G401 (cell line): ENCODE measurements around the gene PLEKHG4B. TPM values are rescaled to one million over a fixed set of nuclear protein-coding genes. Genes with fewer than 3 reads are reported as not detected.
"Not testable (repeated sequence)": the region's sequence is repeated elsewhere in the genome, so short reads cannot be mapped to it uniquely, and the experiment has no call there.

Experiments
- DNase-seq: peaks from one replicate; pipeline ENCODE4 v3.0.0-alpha.2; 2015; ENCODE audit warnings: low spot score
- in situ Hi-C: cut with HindIII; loops from 2 replicates; pipeline ENCODE4 v1.10.0; 2016; ENCODE audit warnings: low sequenced_read_pairs, mixed read lengths
- total RNA-seq: library from RNA; depleted of rRNA; stranded (reverse); fragments of >200 nt; shearing (Covaris generic); gene quantifications from 2 replicates; pipeline ENCODE4 v1.2.3, GENCODE V29; 2014

Gene PLEKHG4B
- total RNA-seq, 1 experiment from 2014 or later, result 4.5 TPM

GRCh38 chr5:192691-192969, 100.7 kb downstream of the PLEKHG4B start:
- DNase-seq, result no peak
- in situ Hi-C loops, result no loop called here

- DNase-seq, result no peak
- in situ Hi-C loops, result no loop called here
Observed at GRCh38 chr5:192970-193831, 101.2 kb downstream of the PLEKHG4B start.

- in situ Hi-C loops, result no loop called here
- DNase-seq, result no peak
Observed at GRCh38 chr5:194102-194501, 102.1 kb downstream of the PLEKHG4B start.

GRCh38 chr5:194603-195209, 102.7 kb downstream of the PLEKHG4B start:
- in situ Hi-C loops, result no loop called here
- no peak for DNase-seq

- in situ Hi-C loops, result no loop called here
- DNase-seq, result no peak
Observed at GRCh38 chr5:195401-196160, 103.6 kb downstream of the PLEKHG4B start.

GRCh38 chr5:196350-196749, 104.4 kb downstream of the PLEKHG4B start:
- in situ Hi-C loops, result no loop called here
- no peak for DNase-seq

GRCh38 chr5:197031-197430, 105.1 kb downstream of the PLEKHG4B start:
- DNase-seq, in situ Hi-C loops: not testable (repeated sequence)

- no peak for DNase-seq
Observed at GRCh38 chr5:197892-198489, 106.0 kb downstream of the PLEKHG4B start.

GRCh38 chr5:198516-199196, 106.7 kb downstream of the PLEKHG4B start:
- in situ Hi-C loops, result no loop called here
- DNase-seq, result no peak

More at GRCh38 chr5:197892-198489, 106.0 kb downstream of the PLEKHG4B start:
- in situ Hi-C loops, result no loop called here

GRCh38 chr5:199197-199949, 107.4 kb downstream of the PLEKHG4B start:
- no peak for DNase-seq

GRCh38 chr5:199950-200645, 108.1 kb downstream of the PLEKHG4B start:
- in situ Hi-C loops, result no loop called here
- DNase-seq, result no peak

More at GRCh38 chr5:199197-199949, 107.4 kb downstream of the PLEKHG4B start:
- in situ Hi-C loops, result no loop called here

GRCh38 chr5:200985-201384, 109.0 kb downstream of the PLEKHG4B start:
- DNase-seq, result no peak
- in situ Hi-C loops, result no loop called here

- no peak for DNase-seq
- in situ Hi-C loops, result no loop called here
Observed at GRCh38 chr5:201672-202071, 109.7 kb downstream of the PLEKHG4B start.

GRCh38 chr5:203246-203930, 111.4 kb downstream of the PLEKHG4B start:
- no peak for DNase-seq
- in situ Hi-C loops, result no loop called here

- in situ Hi-C loops, result no loop called here
Observed at GRCh38 chr5:204001-204400, 112.0 kb downstream of the PLEKHG4B start.

GRCh38 chr5:204462-204861, 112.5 kb downstream of the PLEKHG4B start:
- in situ Hi-C loops, result no loop called here
- DNase-seq, result no peak

More at GRCh38 chr5:204001-204400, 112.0 kb downstream of the PLEKHG4B start:
- no peak for DNase-seq

GRCh38 chr5:204966-205670, 113.2 kb downstream of the PLEKHG4B start:
- no peak for DNase-seq
- in situ Hi-C loops, result no loop called here
